HG03520 (cell line): Measurements from ENCODE around the gene TTC39C.

ENCODE experiments used
- ATAC-seq: cut with Tn5 transposase; IDR thresholded peaks from one replicate; pipeline ENCODE4 v1.9.1; 2021; ENCODE audit warnings: mild to moderate bottlenecking, moderate library complexity; ENCODE audit not compliant: unreplicated experiment

Gene TTC39C

GRCh38 chr18:24075767-24076597 is 61.4 kb downstream of the TTC39C start:
- ATAC-seq: peak; percentile 50

- no peak for ATAC-seq
Observed at GRCh38 chr18:24076950-24077349, 62.4 kb downstream of the TTC39C start.

- ATAC-seq: no peak
Observed at GRCh38 chr18:24078391-24078790, 63.8 kb downstream of the TTC39C start.

GRCh38 chr18:24080861-24081260 is 66.3 kb downstream of the TTC39C start:
- ATAC-seq: no peak

- ATAC-seq: no peak
Observed at GRCh38 chr18:24083550-24083949, 69.0 kb downstream of the TTC39C start.

- ATAC-seq: no peak
Observed at GRCh38 chr18:24086082-24086481, 71.5 kb downstream of the TTC39C start.

- no peak for ATAC-seq
Observed at GRCh38 chr18:24089076-24089475, 74.5 kb downstream of the TTC39C start.

- ATAC-seq: no peak
Observed at GRCh38 chr18:24089515-24090337, 75.2 kb downstream of the TTC39C start.

- no peak for ATAC-seq
Observed at GRCh38 chr18:24090876-24091275, 76.3 kb downstream of the TTC39C start.

- no peak for ATAC-seq
Observed at GRCh38 chr18:24094561-24094960, 80.0 kb downstream of the TTC39C start.

GRCh38 chr18:24095976-24096375 is 81.4 kb downstream of the TTC39C start:
- no peak for ATAC-seq

GRCh38 chr18:24103320-24104021 is 88.9 kb downstream of the TTC39C start:
- ATAC-seq: no peak

GRCh38 chr18:24104486-24104885 is 89.9 kb downstream of the TTC39C start:
- no peak for ATAC-seq

- ATAC-seq: no peak
Observed at GRCh38 chr18:24108641-24109040, 94.1 kb downstream of the TTC39C start.

- ATAC-seq: no peak
Observed at GRCh38 chr18:24111936-24112335, 97.4 kb downstream of the TTC39C start.

GRCh38 chr18:24112464-24112863 is 97.9 kb downstream of the TTC39C start:
- no peak for ATAC-seq

- ATAC-seq: no peak
Observed at GRCh38 chr18:24112874-24113615, 98.5 kb downstream of the TTC39C start.

GRCh38 chr18:24114924-24115549 is 100.5 kb downstream of the TTC39C start:
- no peak for ATAC-seq

GRCh38 chr18:24115628-24116027 is 101.1 kb downstream of the TTC39C start:
- no peak for ATAC-seq
